Measurements from ENCODE around the gene AP3M1.

AP3M1 gene

GRCh38 chr10:74150990-74151878 is 606 bp upstream of the AP3M1 start, which contains the start of gene ADK (continued):
- TF ChIP-seq ZXDB (tag by site-specific recombination; IDR thresholded peaks at IDR 0.05) (peak; percentile 51), ZNF704 (tag by site-specific recombination; IDR thresholded peaks at IDR 0.05) (no peak), ZBTB26 (tag by site-specific recombination; optimal IDR thresholded peaks at IDR 0.05) (peak; percentile 64), EGR2 (tag by site-specific recombination; IDR thresholded peaks at IDR 0.05; ENCODE audit: low read depth) (peak; percentile 57), ZNF449 (tag by site-specific recombination; IDR thresholded peaks at IDR 0.05) (peak; percentile 41; the same call in 1 of the 2 replicates), ZNF639 (tag by site-specific recombination; IDR thresholded peaks at IDR 0.05) (no peak), SP7 (tag by site-specific recombination; IDR thresholded peaks at IDR 0.05) (peak; percentile 70), PRDM6 (tag by site-specific recombination; IDR thresholded peaks at IDR 0.05) (no peak), OSR2 (tag by site-specific recombination; IDR thresholded peaks at IDR 0.05) (no peak), ZBTB11 (tag by site-specific recombination; conservative IDR thresholded peaks at IDR 0.05; ENCODE audit: low read depth) (no peak), KLF1 (tag by site-specific recombination; IDR thresholded peaks at IDR 0.05) (peak; percentile 42), ZNF549 (tag by site-specific recombination; IDR thresholded peaks at IDR 0.05) (no peak), GLIS2 (tag by site-specific recombination; IDR thresholded peaks at IDR 0.05) (peak; percentile 100), SP2 (tag by site-specific recombination; IDR thresholded peaks at IDR 0.05) (peak; percentile 100), ZSCAN5A (tag by site-specific recombination; IDR thresholded peaks at IDR 0.05) (0 out of 2 replicates have a peak, but pooled peaks have one; percentile 67), ZSCAN4 (tag by site-specific recombination; IDR thresholded peaks at IDR 0.05) (peak; percentile 49; the same call in 1 of the 2 replicates), ZNF76 (tag by site-specific recombination; IDR thresholded peaks at IDR 0.05; ENCODE audit: borderline replicate concordance, low read depth) (peak; percentile 82), ZNF580 (tag by site-specific recombination; IDR thresholded peaks at IDR 0.05) (no peak), ZNF157 (tag by site-specific recombination; IDR thresholded peaks at IDR 0.05) (no peak), ZNF362 (tag by site-specific recombination; IDR thresholded peaks at IDR 0.05) (no peak), ZNF785 (tag by site-specific recombination; IDR thresholded peaks at IDR 0.05) (no peak), GFI1B (tag by site-specific recombination; IDR thresholded peaks at IDR 0.05) (no peak), ZNF660 (tag by site-specific recombination; IDR thresholded peaks at IDR 0.05) (0 out of 2 replicates have a peak, but pooled peaks have one; percentile 20)
